GM23338 (cell line): ENCODE results near the gene CFAP74. TPM values are rescaled to one million over a fixed set of nuclear protein-coding genes. Genes with fewer than 3 reads are reported as not detected.

ENCODE experiments used
- ATAC-seq: fragments of 200-7000 bp; cut with Tn5 transposase; 3 replicates; pipeline ENCODE4 v1.9.1; 2020
- DNase-seq: peaks from one replicate; pipeline ENCODE4 v3.0.0-alpha.2; 2015; ENCODE audit warnings: low spot score
- H2AFZ ChIP-seq: fragments of 200-600 bp; sonication (generic); 2 replicates; pipeline ENCODE4 v1.8.0; 2016; ENCODE audit warnings: antibody characterized with exemption, mild to moderate bottlenecking, moderate library complexity
- H3F3A ChIP-seq: fragments of 200-600 bp; sonication (generic); replicated peaks from 2 replicates; pipeline ENCODE4 v1.8.0; 2017; ENCODE audit warnings: antibody characterized with exemption, mixed run types, low read depth
- H3K27ac ChIP-seq: fragments of 200-600 bp; sonication (generic); 2 replicates; pipeline ENCODE4 v1.6.1; 2016; ENCODE audit warnings: low read depth
- H3K27me3 ChIP-seq: fragments of 200-600 bp; sonication (generic); 2 replicates; pipeline ENCODE4 v1.8.0; 2016; ENCODE audit warnings: mild to moderate bottlenecking, mixed run types, moderate library complexity; ENCODE audit not compliant: insufficient read depth
- H3K36me3 ChIP-seq: fragments of 200-600 bp; sonication (generic); 2 replicates; pipeline ENCODE4 v1.8.0; 2016; ENCODE audit warnings: mild to moderate bottlenecking; ENCODE audit not compliant: insufficient read depth
- H3K4me1 ChIP-seq: fragments of 200-600 bp; sonication (generic); 2 replicates; pipeline ENCODE4 v1.8.0; 2016; ENCODE audit warnings: mild to moderate bottlenecking, moderate library complexity; ENCODE audit not compliant: insufficient read depth
- H3K4me2 ChIP-seq: fragments of 200-600 bp; sonication (generic); 2 replicates; pipeline ENCODE4 v1.7.1; 2017; ENCODE audit warnings: mixed run types
- H3K4me3 ChIP-seq: fragments of 200-600 bp; sonication (generic); 2 replicates; pipeline ENCODE4 v1.6.1; 2016; ENCODE audit warnings: mixed run types
- H3K79me2 ChIP-seq: fragments of 200-600 bp; sonication (generic); replicated peaks from 2 replicates; pipeline ENCODE4 v1.8.0; 2017; ENCODE audit warnings: mild to moderate bottlenecking; ENCODE audit not compliant: insufficient read depth
- H3K9me2 ChIP-seq: fragments of 200-600 bp; sonication (generic); 2 replicates; pipeline ENCODE4 v1.8.0; 2017; ENCODE audit not compliant: insufficient read depth
- H4K20me1 ChIP-seq: fragments of 200-600 bp; sonication (generic); replicated peaks from 2 replicates; pipeline ENCODE4 v1.8.0; 2017; ENCODE audit warnings: mild to moderate bottlenecking; ENCODE audit not compliant: insufficient read depth
- H3K27ac Mint-ChIP-seq: 2 replicates; pipeline ENCODE4 v1.8.0; 2020; ENCODE audit warnings: inconsistent platforms, mild to moderate bottlenecking, moderate library complexity, mixed read lengths
- H3K27me3 Mint-ChIP-seq: 3 replicates; pipeline ENCODE4 v1.8.0; 2022; ENCODE audit warnings: low read depth, mild to moderate bottlenecking, moderate library complexity, mixed read lengths, inconsistent platforms; ENCODE audit not compliant: insufficient read depth, poor library complexity
- H3K36me3 Mint-ChIP-seq: 3 replicates; pipeline ENCODE4 v1.8.0; 2021; ENCODE audit warnings: low read depth, mild to moderate bottlenecking, inconsistent platforms, moderate library complexity, mixed read lengths
- H3K4me1 Mint-ChIP-seq: 3 replicates; pipeline ENCODE4 v1.8.0; 2020; ENCODE audit warnings: mild to moderate bottlenecking, inconsistent platforms, mixed read lengths
- H3K4me3 Mint-ChIP-seq: 3 replicates; pipeline ENCODE4 v1.8.0; 2021; ENCODE audit warnings: moderate library complexity, mild to moderate bottlenecking, inconsistent platforms, mixed read lengths
- H3K9me3 Mint-ChIP-seq: 3 replicates; pipeline ENCODE4 v1.8.0; 2020; ENCODE audit warnings: moderate library complexity, mild to moderate bottlenecking, inconsistent platforms, mixed read lengths
- CREB1 ChIP-seq: fragments of 250-450 bp; sonication (Bioruptor Pico); IDR thresholded peaks from 2 replicates; pipeline ENCODE4 v1.5.0; 2020; ENCODE audit warnings: low read depth, mild to moderate bottlenecking, moderate library complexity
- EZH2phosphoT487 ChIP-seq: fragments of 200-600 bp; sonication (generic); IDR thresholded peaks from one replicate; pipeline ENCODE4 v1.8.1; 2018; ENCODE audit warnings: antibody characterized with exemption; ENCODE audit not compliant: unreplicated experiment
- STAT1 ChIP-seq: IDR thresholded peaks from one replicate; pipeline ENCODE4 v1.6.1; 2016; ENCODE audit warnings: antibody characterized with exemption; ENCODE audit not compliant: unreplicated experiment
- ZNF114 ChIP-seq: fragments of 250-450 bp; sonication (Bioruptor Pico); IDR thresholded peaks from 2 replicates; pipeline ENCODE4 v1.5.0; 2020; ENCODE audit warnings: mild to moderate bottlenecking, moderate library complexity
- ZNF331 ChIP-seq: fragments of 250-450 bp; sonication (Bioruptor Pico); IDR thresholded peaks from 2 replicates; pipeline ENCODE4 v1.5.0; 2020; ENCODE audit warnings: low read depth, mild to moderate bottlenecking, moderate library complexity
- polyA plus RNA-seq: library from polyadenylated mRNA; unstranded; fragments of >200 nt; fragmentation: Nextera tagmentation; extraction: Ambion mirVana; gene quantifications from 2 replicates; pipeline ENCODE4 v1.2.1, GENCODE V29; 2016
- total RNA-seq: library from RNA; depleted of rRNA; stranded (reverse); fragments of >200 nt; shearing (Covaris generic); gene quantifications from 2 replicates; pipeline ENCODE4 v1.2.3, GENCODE V29; 2014
- TF ChIP-seq, protein P1 (sequence below): fragments of 250-450 bp; sonication (Bioruptor Pico); IDR thresholded peaks from 2 replicates; pipeline ENCODE4 v1.5.0; 2020; ENCODE audit warnings: mild to moderate bottlenecking, moderate library complexity

Gene CFAP74
- total and polyA plus RNA-seq, 2 experiments from 2014 or later: 0.21 TPM; not detected in 1

GRCh38 chr1:1914101-1914970, 89.2 kb downstream of the CFAP74 start (continued):
- TF ChIP-seq, protein P1, sequence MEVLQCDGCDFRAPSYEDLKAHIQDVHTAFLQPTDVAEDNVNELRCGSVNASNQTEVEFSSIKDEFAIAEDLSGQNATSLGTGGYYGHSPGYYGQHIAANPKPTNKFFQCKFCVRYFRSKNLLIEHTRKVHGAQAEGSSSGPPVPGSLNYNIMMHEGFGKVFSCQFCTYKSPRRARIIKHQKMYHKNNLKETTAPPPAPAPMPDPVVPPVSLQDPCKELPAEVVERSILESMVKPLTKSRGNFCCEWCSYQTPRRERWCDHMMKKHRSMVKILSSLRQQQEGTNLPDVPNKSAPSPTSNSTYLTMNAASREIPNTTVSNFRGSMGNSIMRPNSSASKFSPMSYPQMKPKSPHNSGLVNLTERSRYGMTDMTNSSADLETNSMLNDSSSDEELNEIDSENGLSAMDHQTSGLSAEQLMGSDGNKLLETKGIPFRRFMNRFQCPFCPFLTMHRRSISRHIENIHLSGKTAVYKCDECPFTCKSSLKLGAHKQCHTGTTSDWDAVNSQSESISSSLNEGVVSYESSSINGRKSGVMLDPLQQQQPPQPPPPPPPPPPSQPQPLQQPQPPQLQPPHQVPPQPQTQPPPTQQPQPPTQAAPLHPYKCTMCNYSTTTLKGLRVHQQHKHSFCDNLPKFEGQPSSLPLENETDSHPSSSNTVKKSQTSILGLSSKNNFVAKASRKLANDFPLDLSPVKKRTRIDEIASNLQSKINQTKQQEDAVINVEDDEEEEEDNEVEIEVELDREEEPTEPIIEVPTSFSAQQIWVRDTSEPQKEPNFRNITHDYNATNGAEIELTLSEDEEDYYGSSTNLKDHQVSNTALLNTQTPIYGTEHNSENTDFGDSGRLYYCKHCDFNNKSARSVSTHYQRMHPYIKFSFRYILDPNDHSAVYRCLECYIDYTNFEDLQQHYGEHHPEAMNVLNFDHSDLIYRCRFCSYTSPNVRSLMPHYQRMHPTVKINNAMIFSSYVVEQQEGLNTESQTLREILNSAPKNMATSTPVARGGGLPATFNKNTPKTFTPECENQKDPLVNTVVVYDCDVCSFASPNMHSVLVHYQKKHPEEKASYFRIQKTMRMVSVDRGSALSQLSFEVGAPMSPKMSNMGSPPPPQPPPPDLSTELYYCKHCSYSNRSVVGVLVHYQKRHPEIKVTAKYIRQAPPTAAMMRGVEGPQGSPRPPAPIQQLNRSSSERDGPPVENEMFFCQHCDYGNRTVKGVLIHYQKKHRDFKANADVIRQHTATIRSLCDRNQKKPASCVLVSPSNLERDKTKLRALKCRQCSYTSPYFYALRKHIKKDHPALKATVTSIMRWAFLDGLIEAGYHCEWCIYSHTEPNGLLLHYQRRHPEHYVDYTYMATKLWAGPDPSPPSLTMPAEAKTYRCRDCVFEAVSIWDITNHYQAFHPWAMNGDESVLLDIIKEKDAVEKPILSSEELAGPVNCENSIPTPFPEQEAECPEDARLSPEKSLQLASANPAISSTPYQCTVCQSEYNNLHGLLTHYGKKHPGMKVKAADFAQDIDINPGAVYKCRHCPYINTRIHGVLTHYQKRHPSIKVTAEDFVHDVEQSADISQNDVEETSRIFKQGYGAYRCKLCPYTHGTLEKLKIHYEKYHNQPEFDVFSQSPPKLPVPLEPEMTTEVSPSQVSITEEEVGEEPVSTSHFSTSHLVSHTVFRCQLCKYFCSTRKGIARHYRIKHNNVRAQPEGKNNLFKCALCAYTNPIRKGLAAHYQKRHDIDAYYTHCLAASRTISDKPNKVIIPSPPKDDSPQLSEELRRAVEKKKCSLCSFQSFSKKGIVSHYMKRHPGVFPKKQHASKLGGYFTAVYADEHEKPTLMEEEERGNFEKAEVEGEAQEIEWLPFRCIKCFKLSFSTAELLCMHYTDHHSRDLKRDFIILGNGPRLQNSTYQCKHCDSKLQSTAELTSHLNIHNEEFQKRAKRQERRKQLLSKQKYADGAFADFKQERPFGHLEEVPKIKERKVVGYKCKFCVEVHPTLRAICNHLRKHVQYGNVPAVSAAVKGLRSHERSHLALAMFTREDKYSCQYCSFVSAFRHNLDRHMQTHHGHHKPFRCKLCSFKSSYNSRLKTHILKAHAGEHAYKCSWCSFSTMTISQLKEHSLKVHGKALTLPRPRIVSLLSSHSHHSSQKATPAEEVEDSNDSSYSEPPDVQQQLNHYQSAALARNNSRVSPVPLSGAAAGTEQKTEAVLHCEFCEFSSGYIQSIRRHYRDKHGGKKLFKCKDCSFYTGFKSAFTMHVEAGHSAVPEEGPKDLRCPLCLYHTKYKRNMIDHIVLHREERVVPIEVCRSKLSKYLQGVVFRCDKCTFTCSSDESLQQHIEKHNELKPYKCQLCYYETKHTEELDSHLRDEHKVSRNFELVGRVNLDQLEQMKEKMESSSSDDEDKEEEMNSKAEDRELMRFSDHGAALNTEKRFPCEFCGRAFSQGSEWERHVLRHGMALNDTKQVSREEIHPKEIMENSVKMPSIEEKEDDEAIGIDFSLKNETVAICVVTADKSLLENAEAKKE: no peak
- no peak for TF ChIP-seq CREB1
- no peak for TF ChIP-seq EZH2phosphoT487
- no peak for TF ChIP-seq STAT1

DNA sequence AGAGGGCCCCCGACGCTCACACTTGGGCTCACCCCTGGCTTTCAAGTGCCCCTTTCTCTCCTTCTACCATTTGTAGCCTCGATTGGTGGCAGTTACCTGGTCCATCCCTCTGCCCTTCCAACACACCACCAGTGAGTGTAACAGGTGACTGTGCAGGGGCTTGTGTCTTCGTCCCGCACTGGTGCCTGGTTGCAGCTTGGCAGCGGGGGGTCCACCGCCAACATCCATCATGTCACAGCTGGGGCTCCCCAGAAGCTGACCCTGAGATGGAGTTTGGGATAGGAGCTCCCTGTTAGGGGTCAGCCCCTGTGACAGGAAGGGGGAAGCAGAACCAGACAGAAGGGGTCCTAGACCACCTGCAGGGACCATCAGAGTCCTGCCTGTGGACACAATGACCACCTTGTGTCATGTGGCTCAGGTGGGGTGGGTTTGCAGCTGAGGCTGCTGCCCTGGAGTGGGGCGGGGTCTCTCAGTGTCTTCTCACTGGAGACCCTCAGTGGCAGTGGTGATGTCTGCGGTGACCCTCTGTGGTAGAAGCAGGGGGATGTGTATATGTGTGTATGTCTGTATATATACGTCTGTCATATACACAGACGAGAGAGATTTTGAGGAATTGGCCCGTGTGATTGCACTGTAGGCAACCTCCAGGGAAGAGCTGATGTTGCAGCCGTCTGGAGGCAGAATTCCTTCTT, 92.1 kb downstream of the CFAP74 start:
- Histone ChIP-seq H3K9me2 (no peaks in the 10 kb centered on the region), H2AFZ (no peak overlapping the region), H3F3A (0 out of 2 replicates have a peak, but pooled peaks cover 2% of the 10 kb centered on the region), H3K36me3 (no peaks in the 10 kb centered on the region), H3K4me3 (no peak overlapping the region), H3K27ac (no peak overlapping the region), H3K27me3 (no peaks in the 10 kb centered on the region), H3K4me1 (peaks cover 5% of the 10 kb centered on the region; the same call in 1 of the 2 replicates), H4K20me1 (no peaks in the 10 kb centered on the region), H3K79me2 (no peaks in the 10 kb centered on the region), H3K4me2 (no peak overlapping the region)
- ATAC-seq (no peak), DNase-seq (no peak)
- peaks cover 8% of the 10 kb centered on the region for H3K27me3 Mint-ChIP-seq
- TF ChIP-seq STAT1: no peak
- TF ChIP-seq, protein P1: no peak
- TF ChIP-seq ZNF331 (CRISPR knock-in tag): no peak
- TF ChIP-seq ZNF114 (CRISPR knock-in tag): no peak
- no peak overlapping the region for H3K27ac Mint-ChIP-seq
- no peak overlapping the region for H3K4me3 Mint-ChIP-seq
- H3K4me1 Mint-ChIP-seq: peaks cover 11% of the 10 kb centered on the region
- no peaks in the 10 kb centered on the region for H3K9me3 Mint-ChIP-seq
- no peaks in the 10 kb centered on the region; the same call in 1 of the 3 replicates for H3K36me3 Mint-ChIP-seq
